Neural progenitor cell (in vitro differentiated cells): ENCODE measurements around the gene CWH43. TPM values are rescaled to one million over a fixed set of nuclear protein-coding genes. Genes with fewer than 3 reads are reported as not detected.
A peak's percentile ranks its signal among the peaks of the same experiment; 100 is the strongest.
"Not testable (repeated sequence)": the region's sequence is repeated elsewhere in the genome, so short reads cannot be mapped to it uniquely, and the experiment has no call there.

Experiments
- DNase-seq: peaks from one replicate; pipeline ENCODE4 v3.0.0-alpha.2; 2016; ENCODE audit warnings: low spot score
- H2AFZ ChIP-seq: fragments of 200-600 bp; sonication (generic); replicated peaks from 2 replicates; pipeline ENCODE4 v1.6.1; 2016; ENCODE audit warnings: antibody characterized with exemption
- H3F3A ChIP-seq: fragments of 200-600 bp; sonication (generic); 2 replicates; pipeline ENCODE4 v1.6.1; 2016; ENCODE audit warnings: antibody characterized with exemption, low read depth
- H3K27ac ChIP-seq: fragments of 200-600 bp; sonication (generic); 2 replicates; pipeline ENCODE4 v1.5.1; 2016; ENCODE audit warnings: mild to moderate bottlenecking
- H3K27me3 ChIP-seq: fragments of 200-600 bp; sonication (generic); 2 replicates; pipeline ENCODE4 v1.6.1; 2016; ENCODE audit warnings: mild to moderate bottlenecking, moderate library complexity
- H3K36me3 ChIP-seq: fragments of 200-600 bp; sonication (generic); 2 replicates; pipeline ENCODE4 v1.5.1; 2016
- H3K4me1 ChIP-seq: fragments of 200-600 bp; sonication (generic); 2 replicates; pipeline ENCODE4 v1.6.1; 2016; ENCODE audit warnings: mixed run types
- H3K4me2 ChIP-seq: fragments of 200-600 bp; sonication (generic); 2 replicates; pipeline ENCODE4 v1.6.1; 2016
- H3K4me3 ChIP-seq: fragments of 200-600 bp; sonication (generic); 2 replicates; pipeline ENCODE4 v1.5.1; 2016
- H3K79me2 ChIP-seq: fragments of 200-600 bp; sonication (generic); 2 replicates; pipeline ENCODE4 v1.6.1; 2016; ENCODE audit warnings: low read depth
- H3K9ac ChIP-seq: fragments of 200-600 bp; sonication (generic); 2 replicates; pipeline ENCODE4 v1.6.1; 2016
- H3K9me3 ChIP-seq: fragments of 200-600 bp; sonication (generic); 2 replicates; pipeline ENCODE4 v1.5.1; 2016; ENCODE audit warnings: low read depth
- H4K20me1 ChIP-seq: fragments of 200-600 bp; sonication (generic); 2 replicates; pipeline ENCODE4 v1.6.1; 2016; ENCODE audit warnings: low read depth
- H3K27ac Mint-ChIP-seq: 3 replicates; pipeline ENCODE4 v1.8.0; 2021; ENCODE audit warnings: mixed read lengths
- H3K27me3 Mint-ChIP-seq: 2 replicates; pipeline ENCODE4 v1.8.0; 2022; ENCODE audit warnings: low read depth, mild to moderate bottlenecking, inconsistent platforms, moderate library complexity, mixed read lengths; ENCODE audit not compliant: insufficient read depth
- H3K36me3 Mint-ChIP-seq: 3 replicates; pipeline ENCODE4 v1.8.0; 2021; ENCODE audit warnings: mixed read lengths
- H3K4me1 Mint-ChIP-seq: 3 replicates; pipeline ENCODE4 v1.8.0; 2021; ENCODE audit warnings: mixed read lengths
- H3K4me3 Mint-ChIP-seq: 3 replicates; pipeline ENCODE4 v1.8.0; 2021; ENCODE audit warnings: mild to moderate bottlenecking, moderate library complexity, mixed read lengths
- H3K9me3 Mint-ChIP-seq: 3 replicates; pipeline ENCODE4 v1.8.0; 2020; ENCODE audit warnings: mixed read lengths
- total RNA-seq: library from RNA; depleted of rRNA; stranded (reverse); fragments of >200 nt; gene quantifications from 2 replicates; pipeline ENCODE4 v1.2.3, GENCODE V29; 2015; ENCODE audit warnings: low replicate concordance

Gene CWH43
- total RNA-seq, 1 donor from 2014 or later, result not detected

- peaks cover 66% of the 10 kb centered on the region for H3K9me3 Mint-ChIP-seq
Observed at GRCh38 chr4:49096215-49096614, 110.1 kb downstream of the CWH43 start.

GRCh38 chr4:49096627-49097026, 110.6 kb downstream of the CWH43 start:
- H3K9ac ChIP-seq, H3K4me3 Mint-ChIP-seq, H3K4me1 ChIP-seq, H3F3A ChIP-seq, H3K4me1 Mint-ChIP-seq, H3K4me2 ChIP-seq, H3K4me3 ChIP-seq, H3K27me3 ChIP-seq, H2AFZ ChIP-seq, H4K20me1 ChIP-seq, H3K27ac ChIP-seq, H3K36me3 ChIP-seq, H3K79me2 ChIP-seq, H3K27ac Mint-ChIP-seq, DNase-seq: not testable (repeated sequence)
- Mint-ChIP-seq H3K36me3 (peaks cover 28% of the 10 kb centered on the region), H3K9me3 (peaks cover 66% of the 10 kb centered on the region), H3K27me3 (peaks cover 38% of the 10 kb centered on the region)
- H3K9me3 ChIP-seq, result peaks cover 25% of the 10 kb centered on the region

More at GRCh38 chr4:49096215-49096614, 110.1 kb downstream of the CWH43 start:
- not testable (repeated sequence) for H3K27ac ChIP-seq, H3K27ac Mint-ChIP-seq, H3K4me2 ChIP-seq, H3K4me3 Mint-ChIP-seq, H3F3A ChIP-seq, H3K36me3 ChIP-seq, H2AFZ ChIP-seq, H3K27me3 ChIP-seq, H3K9ac ChIP-seq, DNase-seq, H4K20me1 ChIP-seq, H3K79me2 ChIP-seq, H3K4me1 ChIP-seq, H3K4me3 ChIP-seq, H3K4me1 Mint-ChIP-seq
- Mint-ChIP-seq H3K36me3 (peaks cover 32% of the 10 kb centered on the region), H3K27me3 (peaks cover 42% of the 10 kb centered on the region)
- H3K9me3 ChIP-seq, result peaks cover 25% of the 10 kb centered on the region

GRCh38 chr4:49097071-49097470, 111.0 kb downstream of the CWH43 start:
- not testable (repeated sequence) for DNase-seq, H3K79me2 ChIP-seq, H4K20me1 ChIP-seq, H3K4me3 Mint-ChIP-seq, H3K27ac ChIP-seq, H3K4me1 ChIP-seq, H3K27me3 ChIP-seq, H2AFZ ChIP-seq, H3K4me1 Mint-ChIP-seq, H3K27ac Mint-ChIP-seq, H3F3A ChIP-seq, H3K9ac ChIP-seq, H3K4me3 ChIP-seq, H3K4me2 ChIP-seq, H3K36me3 ChIP-seq
- Mint-ChIP-seq H3K36me3 (peaks cover 25% of the 10 kb centered on the region), H3K9me3 (peaks cover 61% of the 10 kb centered on the region), H3K27me3 (peaks cover 33% of the 10 kb centered on the region)
- peaks cover 24% of the 10 kb centered on the region for H3K9me3 ChIP-seq

- H3K4me1 ChIP-seq, H3K9ac ChIP-seq, H3K4me3 Mint-ChIP-seq, H3F3A ChIP-seq, H3K27ac ChIP-seq, H3K4me3 ChIP-seq, H3K27ac Mint-ChIP-seq, DNase-seq, H3K36me3 ChIP-seq, H3K79me2 ChIP-seq, H2AFZ ChIP-seq, H3K4me2 ChIP-seq, H4K20me1 ChIP-seq, H3K4me1 Mint-ChIP-seq, H3K27me3 ChIP-seq: not testable (repeated sequence)
- Mint-ChIP-seq H3K36me3 (peaks cover 27% of the 10 kb centered on the region), H3K9me3 (peaks cover 61% of the 10 kb centered on the region), H3K27me3 (peaks cover 34% of the 10 kb centered on the region)
- H3K9me3 ChIP-seq, result peaks cover 25% of the 10 kb centered on the region
Observed at GRCh38 chr4:49097505-49097904, 111.4 kb downstream of the CWH43 start.

GRCh38 chr4:49098034-49098759, 112.1 kb downstream of the CWH43 start:
- H4K20me1 ChIP-seq, H2AFZ ChIP-seq, H3K4me3 Mint-ChIP-seq, H3K27ac ChIP-seq, H3K79me2 ChIP-seq, H3K27me3 ChIP-seq, H3K9ac ChIP-seq, H3K4me3 ChIP-seq, H3K4me1 ChIP-seq, H3K27ac Mint-ChIP-seq, H3K4me1 Mint-ChIP-seq, H3K36me3 ChIP-seq, DNase-seq, H3K4me2 ChIP-seq, H3F3A ChIP-seq: not testable (repeated sequence)
- Mint-ChIP-seq H3K27me3 (peaks cover 35% of the 10 kb centered on the region), H3K9me3 (peaks cover 63% of the 10 kb centered on the region), H3K36me3 (peaks cover 27% of the 10 kb centered on the region)
- peaks cover 25% of the 10 kb centered on the region for H3K9me3 ChIP-seq

GRCh38 chr4:49099831-49100444, 113.9 kb downstream of the CWH43 start:
- not testable (repeated sequence) for H3K9ac ChIP-seq, H3K4me1 ChIP-seq, H3K27me3 ChIP-seq, H3K27ac Mint-ChIP-seq, H3K27ac ChIP-seq, H4K20me1 ChIP-seq, H2AFZ ChIP-seq, H3K79me2 ChIP-seq, H3K4me3 ChIP-seq, H3K4me3 Mint-ChIP-seq, H3K4me2 ChIP-seq, H3K4me1 Mint-ChIP-seq, H3K36me3 ChIP-seq, H3F3A ChIP-seq
- peak; percentile 40 for DNase-seq
- peaks cover 31% of the 10 kb centered on the region for H3K9me3 ChIP-seq
- Mint-ChIP-seq H3K36me3 (peaks cover 34% of the 10 kb centered on the region), H3K27me3 (peaks cover 42% of the 10 kb centered on the region), H3K9me3 (peaks cover 78% of the 10 kb centered on the region)

- H3K4me1 Mint-ChIP-seq, H3K36me3 ChIP-seq, H3K4me1 ChIP-seq, H3K27ac ChIP-seq, DNase-seq, H3K4me3 ChIP-seq, H3K27me3 ChIP-seq, H2AFZ ChIP-seq, H3K27ac Mint-ChIP-seq, H3K9ac ChIP-seq, H3K4me2 ChIP-seq, H3K4me3 Mint-ChIP-seq, H4K20me1 ChIP-seq, H3F3A ChIP-seq, H3K79me2 ChIP-seq: not testable (repeated sequence)
- peaks cover 82% of the 10 kb centered on the region for H3K9me3 Mint-ChIP-seq
- peaks cover 39% of the 10 kb centered on the region for H3K36me3 Mint-ChIP-seq
- H3K27me3 Mint-ChIP-seq, result peaks cover 47% of the 10 kb centered on the region
- H3K9me3 ChIP-seq, result peaks cover 43% of the 10 kb centered on the region
Observed at GRCh38 chr4:49102344-49102898, 116.3 kb downstream of the CWH43 start.
